Limb (tissue), 2 donors: ENCODE results near the gene PLXDC1.
"Not testable (repeated sequence)": the region's sequence is repeated elsewhere in the genome, so short reads cannot be mapped to it uniquely, and the experiment has no call there.

Experiments used
- DNase-seq, 2 donors: peaks; one replicate each; pipeline ENCODE4 v3.0.0-alpha.2; 2016; ENCODE audit errors: extremely low spot score in 2 of 2

The PLXDC1 gene

DNA sequence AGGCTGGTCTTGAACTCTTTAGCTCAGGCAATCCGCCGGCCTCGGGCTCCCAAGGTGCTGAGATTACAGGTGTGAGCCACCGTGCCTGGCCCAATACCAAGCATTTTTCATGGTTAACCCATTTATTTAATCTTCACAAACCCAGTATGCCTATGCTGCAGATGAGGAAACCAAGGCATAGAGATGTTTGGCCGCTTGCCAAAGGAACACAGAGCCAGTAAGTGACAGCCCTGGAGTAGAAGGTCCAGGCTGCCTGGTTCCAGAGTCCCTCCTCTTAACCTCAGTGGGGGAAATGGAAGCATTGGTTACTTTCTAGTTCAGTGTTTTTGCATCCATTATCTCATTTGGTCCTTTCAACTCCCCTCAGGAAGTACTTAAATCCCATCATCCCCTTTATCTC lies 29.9 kb upstream of the PLXDC1 start:
- no peak for DNase-seq

GRCh38 chr17:39178536-39178935 lies 27.1 kb upstream of the PLXDC1 start:
- DNase-seq: no peak

- no peak for DNase-seq
Measured at GRCh38 chr17:39177256-39177655, 25.8 kb upstream of the PLXDC1 start.

GRCh38 chr17:39175695-39176093 lies 24.3 kb upstream of the PLXDC1 start:
- DNase-seq: no peak

- peak; percentile 73 to 76 for DNase-seq
Measured at GRCh38 chr17:39174920-39175694, 23.7 kb upstream of the PLXDC1 start.

DNA sequence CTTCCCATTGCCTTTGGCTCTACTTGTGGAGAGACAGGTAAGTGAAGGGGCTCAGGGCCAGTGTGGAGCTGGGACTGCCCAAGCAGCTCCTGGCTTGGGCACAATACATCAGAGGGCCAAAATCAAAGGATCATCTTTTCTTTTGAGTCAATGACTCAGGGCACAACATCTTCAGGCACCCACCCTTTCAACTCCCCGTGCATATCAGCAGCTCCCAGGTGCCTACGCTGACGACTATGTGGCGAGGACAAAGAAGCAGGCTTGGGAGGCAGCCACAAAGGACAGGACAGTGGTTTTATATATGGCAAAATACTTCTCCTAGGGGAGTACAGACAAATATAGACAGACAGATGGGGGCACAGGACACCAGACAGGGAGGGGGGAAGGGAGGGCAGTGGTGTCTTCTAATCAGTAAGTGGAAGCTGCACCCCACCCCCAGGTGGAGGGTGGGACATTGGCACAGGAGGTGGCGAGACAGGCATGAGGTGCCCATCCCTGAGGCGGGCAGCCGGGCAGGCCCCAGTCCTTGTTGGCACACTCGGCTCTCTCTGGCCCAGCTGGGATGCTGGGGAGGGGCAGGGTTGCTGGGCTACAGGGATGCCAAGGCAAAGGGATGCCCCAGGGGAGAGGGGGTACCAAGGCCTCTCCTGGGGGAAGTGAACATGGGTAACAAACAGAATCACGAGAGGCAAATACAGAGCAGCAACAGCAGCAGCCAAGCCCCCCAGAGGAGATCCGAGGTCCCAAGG lies 22.3 kb upstream of the PLXDC1 start:
- DNase-seq: peak in 1 of 2 donors; percentile 44

DNA sequence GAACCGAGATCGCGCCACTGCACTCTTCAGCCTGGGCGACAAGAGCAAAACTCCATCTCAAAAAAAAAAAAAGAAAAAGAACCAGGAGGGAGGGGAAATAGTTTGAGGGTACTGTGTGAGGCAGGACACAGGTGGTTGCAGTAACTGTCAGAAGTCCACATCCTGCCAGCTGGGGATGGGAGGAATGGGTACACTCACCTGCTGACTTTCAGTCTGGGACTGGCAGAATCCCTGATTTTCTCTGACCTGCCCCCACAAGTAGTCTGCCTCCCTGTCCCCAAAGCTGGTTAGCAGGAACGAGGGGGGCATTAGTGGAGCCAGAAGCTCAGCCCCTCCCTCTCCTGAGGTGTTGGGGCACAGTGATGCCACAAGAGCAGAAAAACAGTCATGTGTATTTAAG lies 21.6 kb upstream of the PLXDC1 start:
- no peak for DNase-seq

GRCh38 chr17:39171933-39172332 lies 20.5 kb upstream of the PLXDC1 start:
- DNase-seq: no peak

GRCh38 chr17:39170558-39170957 lies 19.1 kb upstream of the PLXDC1 start:
- no peak for DNase-seq

DNA sequence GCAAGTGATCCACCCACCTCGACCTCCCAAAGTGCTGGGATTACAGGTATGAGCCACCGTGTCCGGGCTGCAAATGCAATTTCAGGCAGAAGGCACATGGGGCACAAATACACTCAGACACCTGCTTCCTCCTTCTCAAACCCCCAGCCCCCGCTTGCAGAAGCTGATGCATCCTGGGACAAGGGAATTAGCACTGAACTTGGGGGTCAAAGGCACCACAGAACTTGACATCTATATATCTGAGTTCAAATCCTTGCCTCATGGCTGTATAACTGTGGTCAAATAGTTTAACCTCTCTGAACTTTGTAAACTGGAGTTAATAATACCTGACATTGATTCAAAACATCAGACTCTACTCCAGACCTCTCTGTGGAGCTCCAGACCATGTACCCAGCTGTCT lies 18.7 kb upstream of the PLXDC1 start:
- DNase-seq: no peak

GRCh38 chr17:39169518-39169917 lies 18.1 kb upstream of the PLXDC1 start:
- no peak for DNase-seq

- DNase-seq: no peak
Measured at GRCh38 chr17:39169101-39169500, 17.7 kb upstream of the PLXDC1 start.

GRCh38 chr17:39168503-39168902 lies 17.1 kb upstream of the PLXDC1 start:
- DNase-seq: not testable (repeated sequence)

DNA sequence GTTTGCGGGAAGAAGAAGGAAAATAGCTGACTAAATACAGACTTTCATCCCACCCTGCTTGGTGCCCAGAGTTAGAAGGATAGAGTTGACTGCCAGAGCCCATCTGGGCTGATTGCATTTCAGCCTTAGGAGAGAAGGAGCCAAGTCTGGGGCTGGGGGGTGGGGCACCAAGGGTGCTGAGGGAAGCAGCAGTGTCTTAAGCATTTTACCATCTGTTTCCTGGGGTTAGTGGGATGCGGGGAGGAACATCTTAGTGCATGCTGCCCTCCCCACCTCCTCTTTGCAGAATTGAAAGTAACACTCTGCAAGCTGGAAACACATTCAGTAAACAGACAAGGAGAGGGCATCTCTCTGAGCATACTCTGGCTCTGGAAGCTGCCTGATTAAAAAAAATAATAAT lies 16.0 kb upstream of the PLXDC1 start:
- DNase-seq: no peak

GRCh38 chr17:39166437-39167335 lies 15.2 kb upstream of the PLXDC1 start:
- no peak for DNase-seq

DNA sequence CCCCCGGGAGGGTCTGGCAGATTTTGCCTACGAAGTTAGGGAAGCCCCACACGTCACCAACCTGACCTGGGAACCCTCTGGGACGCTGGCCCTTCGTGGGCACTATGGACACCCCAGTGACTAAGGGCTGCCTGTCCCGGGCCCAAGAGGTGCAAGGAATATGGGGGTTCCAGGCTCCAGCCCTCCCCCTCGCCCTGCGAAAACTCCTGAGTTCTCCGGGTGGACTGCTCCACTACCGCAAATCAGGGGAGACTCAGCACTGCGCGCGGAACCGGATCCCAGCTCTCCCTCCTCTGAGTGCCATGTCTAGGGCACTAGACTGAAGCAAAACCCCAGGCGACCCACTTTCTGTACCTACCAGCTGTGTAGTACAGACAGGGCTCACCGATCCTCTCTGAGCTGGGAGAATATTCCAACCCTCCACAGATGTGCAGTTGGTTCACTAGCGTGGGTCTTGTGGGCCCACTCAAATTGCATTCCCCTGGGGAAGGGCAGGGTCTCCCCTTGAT lies 14.5 kb upstream of the PLXDC1 start, which contains the start of gene ARL5C:
ARL5C (minus strand) TSS at position 321 of the 509 bp plus-strand sequence. CDS start 401 bp downstream, outside the sequence.
- DNase-seq: no peak

- DNase-seq: no peak
Measured at GRCh38 chr17:39165178-39165840, 13.9 kb upstream of the PLXDC1 start.

GRCh38 chr17:39164675-39165143 lies 13.3 kb upstream of the PLXDC1 start:
- peak; percentile 70 to 87 for DNase-seq

DNA sequence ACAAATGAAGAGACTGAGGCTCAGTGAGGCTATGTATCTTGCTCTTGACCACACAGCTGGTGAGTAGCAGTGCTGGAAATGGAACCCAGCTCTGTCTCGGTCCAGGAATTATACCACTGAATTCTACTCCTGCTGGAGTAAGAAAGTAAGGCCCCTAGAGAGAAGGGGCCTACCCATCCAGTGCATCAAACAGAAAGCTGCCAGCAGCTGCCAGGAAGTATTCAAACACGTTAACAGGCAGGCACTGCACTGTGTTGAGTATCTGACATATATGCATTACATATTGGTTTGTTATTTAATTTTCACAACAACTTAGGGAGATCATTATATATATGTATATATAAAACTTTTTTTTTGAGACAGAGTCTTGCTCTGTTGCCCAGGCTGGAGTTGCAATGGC lies 10.5 kb upstream of the PLXDC1 start:
- DNase-seq: no peak

DNA sequence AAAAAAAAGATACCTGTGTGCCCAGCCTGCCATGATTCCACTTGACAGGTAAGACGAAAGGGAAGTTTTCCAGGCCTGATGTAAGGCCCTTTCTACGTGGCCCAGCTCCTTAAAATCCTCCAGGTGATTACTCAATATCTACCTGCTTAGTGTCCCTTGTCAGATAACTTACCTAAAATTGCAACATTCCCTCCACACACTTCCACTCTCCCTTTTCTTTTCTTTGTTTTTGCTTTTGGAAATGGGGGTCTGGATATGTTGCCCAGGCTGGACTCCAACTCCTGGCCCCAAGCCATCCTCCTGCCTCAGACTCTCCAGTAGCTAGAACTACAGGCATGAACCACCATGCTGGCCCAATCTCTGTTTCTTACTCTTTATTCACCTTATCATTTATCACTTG lies 7.2 kb upstream of the PLXDC1 start:
- no peak for DNase-seq

DNA sequence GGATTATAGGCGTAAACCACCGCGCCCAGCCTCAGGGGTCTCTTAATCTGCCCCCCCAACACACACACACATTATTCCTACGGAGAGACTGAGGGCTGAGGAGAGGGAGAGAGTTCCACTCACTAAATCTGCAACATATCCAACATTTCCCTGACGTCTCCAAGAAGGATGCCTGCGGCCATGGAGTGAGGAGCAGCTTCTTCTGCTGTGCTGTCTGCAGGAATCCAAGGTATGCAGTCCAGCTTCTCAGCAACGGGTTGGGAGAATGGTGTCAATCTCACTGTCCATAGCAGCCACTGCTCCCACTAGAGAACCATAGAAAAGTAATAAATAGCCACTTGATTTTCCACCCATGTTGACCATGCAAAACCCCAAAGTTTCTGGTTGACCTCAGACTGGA lies 5.1 kb upstream of the PLXDC1 start:
- DNase-seq: no peak
